Endodermal cell (in vitro differentiated cells): ENCODE results near the gene DHRS12. TPM values are rescaled to one million over a fixed set of nuclear protein-coding genes. Genes with fewer than 3 reads are reported as not detected.

Experiments
- DNase-seq: peaks from one replicate; pipeline ENCODE4 v3.0.0-alpha.2; 2017
- H3K27ac ChIP-seq: 2 replicates; pipeline ENCODE4 v1.5.1; 2013; ENCODE audit warnings: mild to moderate bottlenecking, low read depth, low read length, moderate library complexity
- H3K27me3 ChIP-seq: 2 replicates; pipeline ENCODE4 v1.6.1; 2013; ENCODE audit warnings: mild to moderate bottlenecking, low read length, moderate library complexity; ENCODE audit not compliant: insufficient read depth, control insufficient read depth, poor library complexity, severe bottlenecking
- H3K36me3 ChIP-seq: 2 replicates; pipeline ENCODE4 v1.7.0; 2013; ENCODE audit warnings: mild to moderate bottlenecking, low read length, moderate library complexity; ENCODE audit not compliant: control insufficient read depth, insufficient read depth
- H3K4me1 ChIP-seq: one replicate; pipeline ENCODE4 v1.7.0; 2013; ENCODE audit warnings: low read length; ENCODE audit not compliant: control insufficient read depth, insufficient read depth
- H3K4me3 ChIP-seq: 2 replicates; pipeline ENCODE4 v1.5.1; 2013; ENCODE audit warnings: mild to moderate bottlenecking, low read length, moderate library complexity
- H3K9ac ChIP-seq: 2 replicates; pipeline ENCODE4 v1.6.1; 2013; ENCODE audit warnings: mild to moderate bottlenecking, low read length, moderate library complexity; ENCODE audit not compliant: poor library complexity, severe bottlenecking; ENCODE audit errors: extremely low read depth
- H3K9me3 ChIP-seq: 2 replicates; pipeline ENCODE4 v1.6.1; 2013; ENCODE audit warnings: mild to moderate bottlenecking, low read length, moderate library complexity; ENCODE audit not compliant: control insufficient read depth
- H3K27ac Mint-ChIP-seq: 2 replicates; pipeline ENCODE4 v1.8.0; 2020; ENCODE audit warnings: mixed read lengths
- H3K27me3 Mint-ChIP-seq: 2 replicates; pipeline ENCODE4 v1.8.0; 2021; ENCODE audit warnings: mild to moderate bottlenecking, mixed read lengths; ENCODE audit not compliant: insufficient read depth
- H3K36me3 Mint-ChIP-seq: 2 replicates; pipeline ENCODE4 v1.8.0; 2020; ENCODE audit warnings: low read depth, mixed read lengths
- H3K4me1 Mint-ChIP-seq: 2 replicates; pipeline ENCODE4 v1.8.0; 2020; ENCODE audit warnings: mixed read lengths
- H3K4me3 Mint-ChIP-seq: 2 replicates; pipeline ENCODE4 v1.8.0; 2020; ENCODE audit warnings: mild to moderate bottlenecking, moderate library complexity, mixed read lengths
- H3K9me3 Mint-ChIP-seq: 2 replicates; pipeline ENCODE4 v1.8.0; 2020; ENCODE audit warnings: mild to moderate bottlenecking, mixed read lengths
- WGBS, 2 experiments: methylation state at CpG; one replicate each; pipeline versions ENCODE4 v1.1.5 to v1.1.7; 2013; ENCODE audit warnings: missing lambda C conversion rate in 2 of 2, mixed read lengths in 1 of 2; ENCODE audit not compliant: insufficient coverage in 1 of 2, insufficient read length in 1 of 2; 5-methylcytosine and 5-hydroxymethylcytosine counted together
- total RNA-seq, 2 donors: library from RNA; stranded (reverse); fragmentation: NEBNext Ultra II Directional in 1 of 2; extraction: Animal tissue kit (Norgen Biotek cat#: 25700) in 1 of 2; gene quantifications; 2 replicates in 1 of 2; 3 replicates in 1 of 2; pipeline ENCODE4 v1.2.1, GENCODE V29; 2021
- TF ChIP-seq, protein P1 (sequence below): fragments of 200-600 bp; sonication (generic); conservative IDR thresholded peaks from 2 replicates; pipeline ENCODE4 v1.5.0; 2021; ENCODE audit warnings: antibody characterized with exemption, mild to moderate bottlenecking

Gene DHRS12
- total RNA-seq, 2 donors from 2014 or later = 13.8 to 19.8 TPM

- H3K4me3 Mint-ChIP-seq = no peak overlapping the region
- H3K27ac ChIP-seq = no peak overlapping the region
- no peak for DNase-seq
- H3K36me3 ChIP-seq = peaks cover 7% of the 10 kb centered on the region
- no peak overlapping the region for H3K9ac ChIP-seq
- TF ChIP-seq, protein P1, sequence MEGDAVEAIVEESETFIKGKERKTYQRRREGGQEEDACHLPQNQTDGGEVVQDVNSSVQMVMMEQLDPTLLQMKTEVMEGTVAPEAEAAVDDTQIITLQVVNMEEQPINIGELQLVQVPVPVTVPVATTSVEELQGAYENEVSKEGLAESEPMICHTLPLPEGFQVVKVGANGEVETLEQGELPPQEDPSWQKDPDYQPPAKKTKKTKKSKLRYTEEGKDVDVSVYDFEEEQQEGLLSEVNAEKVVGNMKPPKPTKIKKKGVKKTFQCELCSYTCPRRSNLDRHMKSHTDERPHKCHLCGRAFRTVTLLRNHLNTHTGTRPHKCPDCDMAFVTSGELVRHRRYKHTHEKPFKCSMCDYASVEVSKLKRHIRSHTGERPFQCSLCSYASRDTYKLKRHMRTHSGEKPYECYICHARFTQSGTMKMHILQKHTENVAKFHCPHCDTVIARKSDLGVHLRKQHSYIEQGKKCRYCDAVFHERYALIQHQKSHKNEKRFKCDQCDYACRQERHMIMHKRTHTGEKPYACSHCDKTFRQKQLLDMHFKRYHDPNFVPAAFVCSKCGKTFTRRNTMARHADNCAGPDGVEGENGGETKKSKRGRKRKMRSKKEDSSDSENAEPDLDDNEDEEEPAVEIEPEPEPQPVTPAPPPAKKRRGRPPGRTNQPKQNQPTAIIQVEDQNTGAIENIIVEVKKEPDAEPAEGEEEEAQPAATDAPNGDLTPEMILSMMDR = no peak
- no peaks in the 10 kb centered on the region for H3K27me3 Mint-ChIP-seq
- 91 to 96% methylated on average over 2 of the region's 2 CpGs for WGBS, 2 experiments
- H3K4me1 Mint-ChIP-seq = no peaks in the 10 kb centered on the region
- no peaks in the 10 kb centered on the region for H3K27me3 ChIP-seq
- H3K4me3 ChIP-seq = no peak overlapping the region
- H3K4me1 ChIP-seq = no peaks in the 10 kb centered on the region
- H3K9me3 ChIP-seq = no peaks in the 10 kb centered on the region
- no peak overlapping the region for H3K27ac Mint-ChIP-seq
- H3K36me3 Mint-ChIP-seq = peaks cover 20% of the 10 kb centered on the region
- H3K9me3 Mint-ChIP-seq = no peaks in the 10 kb centered on the region
Observed at GRCh38 chr13:51734786-51735185, 69.2 kb downstream of the DHRS12 start.

GRCh38 chr13:51733374-51734298 is 70.3 kb downstream of the DHRS12 start:
- Histone ChIP-seq H3K27me3 (no peaks in the 10 kb centered on the region), H3K9ac (no peak overlapping the region), H3K9me3 (no peaks in the 10 kb centered on the region), H3K4me1 (no peaks in the 10 kb centered on the region), H3K4me3 (no peak overlapping the region), H3K36me3 (peaks cover 2% of the 10 kb centered on the region), H3K27ac (peak overlapping the region; percentile 16)
- H3K36me3 Mint-ChIP-seq = peaks cover 11% of the 10 kb centered on the region
- H3K9me3 Mint-ChIP-seq = no peaks in the 10 kb centered on the region
- H3K27me3 Mint-ChIP-seq = no peaks in the 10 kb centered on the region
- TF ChIP-seq, protein P1 = no peak
- no peak overlapping the region for H3K4me3 Mint-ChIP-seq
- peak overlapping the region; percentile 27 for H3K27ac Mint-ChIP-seq
- WGBS, 2 experiments = 86 to 90% methylated on average over 2 to 3 of the region's 3 CpGs
- DNase-seq = no peak
- H3K4me1 Mint-ChIP-seq = no peaks in the 10 kb centered on the region

DNA sequence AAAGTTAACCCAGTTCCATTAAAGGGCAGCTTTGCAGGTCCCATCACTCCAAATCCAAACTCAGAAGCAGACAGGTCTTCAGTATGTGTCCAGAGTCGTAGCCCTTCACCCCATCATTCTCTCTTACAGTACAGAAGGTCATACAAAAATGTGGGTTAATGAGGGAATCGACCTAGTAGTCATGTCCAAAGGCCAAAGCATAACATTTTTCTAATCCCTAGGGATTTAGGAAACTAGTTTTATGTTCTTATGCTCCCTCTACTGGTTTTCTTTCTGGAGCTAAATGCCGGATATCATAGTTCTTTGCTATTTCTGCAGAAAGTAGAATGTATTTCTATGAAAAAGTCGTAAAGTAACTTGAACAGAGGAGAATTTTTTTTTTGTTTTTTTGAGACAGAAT is 72.2 kb downstream of the DHRS12 start:
- DNase-seq = no peak
- TF ChIP-seq, protein P1 = peak; percentile 38
- no peak overlapping the region for H3K4me3 ChIP-seq
- no peak overlapping the region for H3K9ac ChIP-seq
- H3K4me1 ChIP-seq = no peaks in the 10 kb centered on the region
- Mint-ChIP-seq H3K27me3 (no peaks in the 10 kb centered on the region), H3K36me3 (peaks cover 19% of the 10 kb centered on the region), H3K4me3 (no peak overlapping the region), H3K4me1 (no peaks in the 10 kb centered on the region), H3K9me3 (no peaks in the 10 kb centered on the region), H3K27ac (no peak overlapping the region)
- no peaks in the 10 kb centered on the region for H3K9me3 ChIP-seq
- H3K27me3 ChIP-seq = no peaks in the 10 kb centered on the region
- peaks cover 13% of the 10 kb centered on the region for H3K36me3 ChIP-seq
- WGBS, 2 experiments = 90% methylated on average over 3 to 4 of the region's 4 CpGs
- H3K27ac ChIP-seq = no peak overlapping the region
